ENCODE data around the gene PKN3. TPM values are rescaled to one million over a fixed set of nuclear protein-coding genes. Genes with fewer than 3 reads are reported as not detected.

Gene PKN3
- total RNA-seq, 1 experiment from 2014 or later = 7.8 TPM

DNA sequence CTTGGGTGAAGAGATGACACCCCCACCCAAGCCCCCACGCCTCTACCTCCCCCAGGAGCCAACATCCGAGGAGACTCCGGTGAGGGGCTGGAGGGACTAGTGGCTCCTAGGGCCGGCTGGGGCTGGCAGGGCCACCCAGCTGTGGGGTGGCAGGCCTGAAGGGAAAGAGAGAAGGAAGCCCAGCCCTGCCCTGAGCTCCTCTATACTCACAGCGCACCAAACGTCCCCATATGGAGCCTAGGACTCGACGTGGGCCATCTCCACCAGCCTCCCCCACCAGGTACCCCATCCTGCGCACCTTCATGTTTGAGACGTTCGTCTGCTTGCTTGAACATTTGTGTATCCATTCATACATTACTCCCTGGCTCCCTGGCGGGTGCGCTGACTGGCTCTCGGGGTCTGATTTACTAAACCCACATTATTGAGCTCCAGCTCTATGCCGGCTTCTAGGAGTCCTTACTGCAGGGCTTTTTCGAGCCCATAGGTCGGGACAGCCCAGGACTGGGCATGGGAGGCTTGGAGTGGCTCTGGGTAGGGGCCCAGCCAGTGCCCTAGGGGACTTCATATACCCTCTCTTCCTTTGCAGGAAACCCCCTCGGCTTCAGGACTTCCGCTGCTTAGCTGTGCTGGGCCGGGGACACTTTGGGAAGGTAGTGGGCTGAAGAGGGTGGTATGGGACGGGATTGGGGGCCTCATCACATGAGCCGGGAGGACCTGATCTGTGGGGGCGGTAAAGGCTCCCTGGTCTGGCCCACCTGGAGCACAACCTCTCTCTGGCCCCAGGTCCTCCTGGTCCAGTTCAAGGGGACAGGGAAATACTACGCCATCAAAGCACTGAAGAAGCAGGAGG lies 12.5 kb downstream of the PKN3 start:
- CTCF ChIA-PET = no interaction called here
- BruUV-seq (replicated peaks) = no TSS peak

DNA sequence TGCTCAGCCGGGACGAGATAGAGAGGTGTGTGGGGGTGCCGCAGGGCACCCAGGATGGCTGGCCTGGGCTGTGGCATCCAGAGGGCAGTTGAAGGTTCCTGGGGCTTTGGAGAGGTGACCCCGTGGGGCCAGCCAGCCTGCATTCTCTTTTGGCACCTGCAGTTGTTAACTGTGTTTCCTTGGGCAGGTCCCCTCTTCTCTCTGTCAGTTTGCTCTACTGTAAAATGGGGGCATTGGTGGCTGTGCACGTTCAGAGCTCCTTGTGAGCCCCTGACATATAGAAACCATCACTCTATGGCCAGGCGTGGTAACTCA lies 13.1 kb downstream of the PKN3 start:
- H3K27me3 ChIP-seq (ENCODE audit: low read length) = no peaks in the 10 kb centered on the region
- DNase-seq = no peak
- H3K9ac ChIP-seq (ENCODE audit: low read length) = no peak overlapping the region
- H3F3A ChIP-seq (ENCODE audit: low read length, unreplicated experiment) = no peaks in the 10 kb centered on the region
- no peaks in the 10 kb centered on the region for H3K9me2 ChIP-seq (replicated peaks; ENCODE audit: low read length)
- ATAC-seq = no peak
- intact Hi-C loops (cut with micrococcal nuclease) = no loop called here
- BruUV-seq (replicated peaks) = no TSS peak
- no peaks in the 10 kb centered on the region for H4K20me1 ChIP-seq (ENCODE audit: low read length)
- ChIA-PET POLR2A (ENCODE audit: unreplicated experiment) (no interaction called here), CTCF (no interaction called here)
- TF ChIP-seq EZH2phosphoT487 (IDR thresholded peaks at IDR 0.05; ENCODE audit: borderline replicate concordance, low read length) (no peak), EZH2 (IDR thresholded peaks at IDR 0.05; ENCODE audit: low read length, unreplicated experiment) (no peak)
- TF ChIP-seq, protein P1, sequence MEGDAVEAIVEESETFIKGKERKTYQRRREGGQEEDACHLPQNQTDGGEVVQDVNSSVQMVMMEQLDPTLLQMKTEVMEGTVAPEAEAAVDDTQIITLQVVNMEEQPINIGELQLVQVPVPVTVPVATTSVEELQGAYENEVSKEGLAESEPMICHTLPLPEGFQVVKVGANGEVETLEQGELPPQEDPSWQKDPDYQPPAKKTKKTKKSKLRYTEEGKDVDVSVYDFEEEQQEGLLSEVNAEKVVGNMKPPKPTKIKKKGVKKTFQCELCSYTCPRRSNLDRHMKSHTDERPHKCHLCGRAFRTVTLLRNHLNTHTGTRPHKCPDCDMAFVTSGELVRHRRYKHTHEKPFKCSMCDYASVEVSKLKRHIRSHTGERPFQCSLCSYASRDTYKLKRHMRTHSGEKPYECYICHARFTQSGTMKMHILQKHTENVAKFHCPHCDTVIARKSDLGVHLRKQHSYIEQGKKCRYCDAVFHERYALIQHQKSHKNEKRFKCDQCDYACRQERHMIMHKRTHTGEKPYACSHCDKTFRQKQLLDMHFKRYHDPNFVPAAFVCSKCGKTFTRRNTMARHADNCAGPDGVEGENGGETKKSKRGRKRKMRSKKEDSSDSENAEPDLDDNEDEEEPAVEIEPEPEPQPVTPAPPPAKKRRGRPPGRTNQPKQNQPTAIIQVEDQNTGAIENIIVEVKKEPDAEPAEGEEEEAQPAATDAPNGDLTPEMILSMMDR (conservative IDR thresholded peaks at IDR 0.05; ENCODE audit: low read depth, low read length) = no peak
- no peaks in the 10 kb centered on the region for H3K4me1 ChIP-seq (ENCODE audit: insufficient read depth, low read length)
- H2AFZ ChIP-seq (ENCODE audit: low read length) = no peak overlapping the region
- H3K36me3 ChIP-seq (ENCODE audit: low read depth, low read length) = no peaks in the 10 kb centered on the region
- no peak overlapping the region for H3K4me2 ChIP-seq (ENCODE audit: low read length)
- H3K9me3 ChIP-seq (ENCODE audit: low read length) = no peaks in the 10 kb centered on the region
- no peaks in the 10 kb centered on the region for H3K79me2 ChIP-seq (ENCODE audit: low read length)
- H3K27ac ChIP-seq (ENCODE audit: low read length) = no peak overlapping the region
- no peak overlapping the region for H3K4me3 ChIP-seq (ENCODE audit: low read length)

More for the DNA sequence above, 12.5 kb downstream of the PKN3 start:
- Histone ChIP-seq H4K20me1 (ENCODE audit: low read length) (no peaks in the 10 kb centered on the region), H3K9me3 (ENCODE audit: low read length) (no peaks in the 10 kb centered on the region), H3K4me3 (ENCODE audit: low read length) (no peak overlapping the region), H3K36me3 (ENCODE audit: low read depth, low read length) (no peaks in the 10 kb centered on the region), H3K9me2 (replicated peaks; ENCODE audit: low read length) (no peaks in the 10 kb centered on the region), H3K9ac (ENCODE audit: low read length) (no peak overlapping the region), H3K4me1 (ENCODE audit: insufficient read depth, low read length) (no peaks in the 10 kb centered on the region), H3K79me2 (ENCODE audit: low read length) (no peaks in the 10 kb centered on the region), H2AFZ (ENCODE audit: low read length) (no peak overlapping the region), H3F3A (ENCODE audit: low read length, unreplicated experiment) (no peaks in the 10 kb centered on the region), H3K27me3 (ENCODE audit: low read length) (no peaks in the 10 kb centered on the region), H3K27ac (ENCODE audit: low read length) (no peak overlapping the region), H3K4me2 (ENCODE audit: low read length) (no peak overlapping the region)
- TF ChIP-seq, protein P1 (conservative IDR thresholded peaks at IDR 0.05; ENCODE audit: low read depth, low read length) = no peak
- TF ChIP-seq EZH2phosphoT487 (IDR thresholded peaks at IDR 0.05; ENCODE audit: borderline replicate concordance, low read length) = no peak
- no peak for TF ChIP-seq EZH2 (IDR thresholded peaks at IDR 0.05; ENCODE audit: low read length, unreplicated experiment)
- ATAC-seq (no peak), DNase-seq (no peak)
- intact Hi-C loops (cut with micrococcal nuclease) = no loop called here
- POLR2A ChIA-PET (ENCODE audit: unreplicated experiment) = no interaction called here

DNA sequence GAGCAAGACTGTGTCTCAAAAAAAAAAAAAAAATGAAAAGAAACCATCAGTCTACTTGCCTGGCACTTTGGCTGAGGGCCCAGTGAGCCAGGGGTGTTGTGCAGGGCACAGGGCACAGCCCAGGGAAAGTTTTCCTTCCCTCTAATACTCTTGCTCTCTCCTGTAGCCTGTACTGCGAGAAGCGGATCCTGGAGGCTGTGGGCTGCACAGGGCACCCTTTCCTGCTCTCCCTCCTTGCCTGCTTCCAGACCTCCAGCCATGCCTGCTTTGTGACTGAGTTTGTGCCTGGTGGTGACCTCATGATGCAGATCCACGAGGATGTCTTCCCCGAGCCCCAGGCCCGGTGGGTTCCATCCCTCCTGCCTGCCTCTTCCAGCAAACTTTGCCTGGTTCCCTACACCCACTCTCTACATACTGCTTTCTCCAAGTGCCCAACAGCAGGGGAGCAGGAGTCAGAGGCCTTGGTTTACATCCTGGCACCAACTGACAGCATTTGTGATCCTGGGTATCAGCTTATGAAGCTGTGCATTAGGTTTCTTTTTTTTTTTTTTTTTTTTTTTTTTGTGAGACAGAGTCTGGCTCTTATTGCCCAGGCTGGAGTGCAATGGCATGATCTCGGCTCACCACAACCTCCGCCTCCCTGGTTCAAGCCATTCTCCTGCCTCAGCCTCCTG lies 14.4 kb downstream of the PKN3 start:
- H3K4me1 ChIP-seq (ENCODE audit: insufficient read depth, low read length) = no peaks in the 10 kb centered on the region
- H3F3A ChIP-seq (ENCODE audit: low read length, unreplicated experiment) = no peaks in the 10 kb centered on the region
- no peak overlapping the region for H3K4me3 ChIP-seq (ENCODE audit: low read length)
- intact Hi-C loops (cut with micrococcal nuclease) = no loop called here
- no peaks in the 10 kb centered on the region for H3K79me2 ChIP-seq (ENCODE audit: low read length)
- no peaks in the 10 kb centered on the region for H3K27me3 ChIP-seq (ENCODE audit: low read length)
- TF ChIP-seq EZH2phosphoT487 (IDR thresholded peaks at IDR 0.05; ENCODE audit: borderline replicate concordance, low read length) (no peak), EZH2 (IDR thresholded peaks at IDR 0.05; ENCODE audit: low read length, unreplicated experiment) (no peak)
- TF ChIP-seq, protein P1 (conservative IDR thresholded peaks at IDR 0.05; ENCODE audit: low read depth, low read length) = no peak
- no peaks in the 10 kb centered on the region for H3K36me3 ChIP-seq (ENCODE audit: low read depth, low read length)
- ChIA-PET POLR2A (ENCODE audit: unreplicated experiment) (no interaction called here), CTCF (no interaction called here)
- H2AFZ ChIP-seq (ENCODE audit: low read length) = no peak overlapping the region
- H3K9me2 ChIP-seq (replicated peaks; ENCODE audit: low read length) = no peaks in the 10 kb centered on the region
- H3K4me2 ChIP-seq (ENCODE audit: low read length) = no peak overlapping the region
- H3K27ac ChIP-seq (ENCODE audit: low read length) = no peak overlapping the region
- H3K9ac ChIP-seq (ENCODE audit: low read length) = no peak overlapping the region
- no peaks in the 10 kb centered on the region for H4K20me1 ChIP-seq (ENCODE audit: low read length)
- no peak for ATAC-seq
- BruUV-seq (replicated peaks) = no TSS peak
- no peak for DNase-seq
- no peaks in the 10 kb centered on the region for H3K9me3 ChIP-seq (ENCODE audit: low read length)
